Ecto neural progenitor cell (in vitro differentiated cells): ENCODE measurements around the gene RBBP4.
"Not testable (repeated sequence)": the region's sequence is repeated elsewhere in the genome, so short reads cannot be mapped to it uniquely, and the experiment has no call there.

ENCODE experiments used
- DNase-seq: peaks from one replicate; pipeline ENCODE4 v3.0.0-alpha.2; 2018; ENCODE audit warnings: low spot score

The RBBP4 gene

GRCh38 chr1:32639489-32640075, 11.4 kb upstream of the RBBP4 start:
- DNase-seq: no peak

GRCh38 chr1:32642292-32642827, 8.6 kb upstream of the RBBP4 start:
- not testable (repeated sequence) for DNase-seq

GRCh38 chr1:32644426-32644825, 6.6 kb upstream of the RBBP4 start:
- no peak for DNase-seq

GRCh38 chr1:32647308-32648134, 3.5 kb upstream of the RBBP4 start:
- no peak for DNase-seq

- peak; percentile 84 for DNase-seq
Measured at GRCh38 chr1:32650248-32650751, 708 bp upstream of the RBBP4 start, which contains the start of gene ZBTB8OS. Gene ZBTB8OS (minus strand): TSS chr1:32650550. CDS start chr1:32650529, 21 bp downstream.

- DNase-seq: no peak
Measured at GRCh38 chr1:32651461-32652073, 559 bp downstream of the RBBP4 start.

- DNase-seq: no peak
Measured at GRCh38 chr1:32652244-32652962, 1.4 kb downstream of the RBBP4 start.

GRCh38 chr1:32659581-32659980, 8.6 kb downstream of the RBBP4 start:
- DNase-seq: no peak

GRCh38 chr1:32665915-32666314, 14.9 kb downstream of the RBBP4 start:
- DNase-seq: no peak

- no peak for DNase-seq
Measured at GRCh38 chr1:32666901-32667566, 16.0 kb downstream of the RBBP4 start.

GRCh38 chr1:32668716-32669115, 17.7 kb downstream of the RBBP4 start:
- not testable (repeated sequence) for DNase-seq

GRCh38 chr1:32676945-32677344, 25.9 kb downstream of the RBBP4 start:
- DNase-seq: no peak

- not testable (repeated sequence) for DNase-seq
Measured at GRCh38 chr1:32679993-32680392, 29.0 kb downstream of the RBBP4 start.

- DNase-seq: no peak
Measured at GRCh38 chr1:32680642-32681041, 29.6 kb downstream of the RBBP4 start.

- DNase-seq: no peak
Measured at GRCh38 chr1:32681509-32681908, 30.5 kb downstream of the RBBP4 start.

GRCh38 chr1:32681999-32682398, 31.0 kb downstream of the RBBP4 start:
- DNase-seq: no peak

GRCh38 chr1:32683397-32683796, 32.4 kb downstream of the RBBP4 start:
- DNase-seq: no peak

GRCh38 chr1:32684167-32684811, 33.3 kb downstream of the RBBP4 start:
- no peak for DNase-seq

- DNase-seq: no peak
Measured at GRCh38 chr1:32685498-32685897, 34.5 kb downstream of the RBBP4 start.

GRCh38 chr1:32686387-32686786, 35.4 kb downstream of the RBBP4 start:
- DNase-seq: no peak
